Measurements from ENCODE around the gene TCP11L1. TPM values are rescaled to one million over a fixed set of nuclear protein-coding genes. Genes with fewer than 3 reads are reported as not detected.

Gene TCP11L1
- total RNA-seq, 1 experiment from 2014 or later = 23.9 TPM

- ATAC-seq (peak; percentile 69), DNase-seq (ENCODE audit: low read depth, low spot score) (no peak)
- no peaks in the 10 kb centered on the region; the same call in 1 of the 2 replicates for H3K36me3 ChIP-seq (ENCODE audit: control insufficient read depth, insufficient read depth, low read length)
- no peaks in the 10 kb centered on the region for H3K4me1 ChIP-seq (ENCODE audit: control insufficient read depth, insufficient read depth, low read length)
- no peaks in the 10 kb centered on the region for H3K27me3 ChIP-seq (ENCODE audit: control insufficient read depth, insufficient read depth, low read length)
- no peak overlapping the region for H3K27ac ChIP-seq (ENCODE audit: low read length)
- ChIA-PET CTCF (no interaction called here), POLR2A (no interaction called here)
- intact Hi-C loops (cut with micrococcal nuclease; ENCODE audit: unreplicated experiment) = no loop called here
- H3K9me3 ChIP-seq (ENCODE audit: control insufficient read depth, insufficient read depth, low read depth, low read length) = no peaks in the 10 kb centered on the region
- in situ Hi-C loops (cut with HindIII; ENCODE audit: low pct_unique_long_range_greater_than_20kb, low sequenced_read_pairs) = no loop called here
- BruUV-seq (replicated peaks) = no TSS peak
- H3K4me3 ChIP-seq (ENCODE audit: low read depth in 2 of 2, low read length in 2 of 2) = no peak overlapping the region
- TF ChIP-seq POLR2AphosphoS5 (IDR thresholded peaks at IDR 0.05; ENCODE audit: low read depth, low read length) (no peak), CTCF (IDR thresholded peaks at IDR 0.05) (peak; percentile 34; the same call in 1 of the 2 replicates)
These were observed 50.4 kb downstream of the TCP11L1 start for GRCh38 chr11:33089776-33090175.

GRCh38 chr11:33094157-33094556 is 54.8 kb downstream of the TCP11L1 start:
- intact Hi-C loops (cut with micrococcal nuclease; ENCODE audit: unreplicated experiment) (no loop called here), in situ Hi-C loops (cut with HindIII; ENCODE audit: low pct_unique_long_range_greater_than_20kb, low sequenced_read_pairs) (no loop called here)
- Histone ChIP-seq H3K27me3 (ENCODE audit: control insufficient read depth, insufficient read depth, low read length) (no peaks in the 10 kb centered on the region), H3K4me1 (ENCODE audit: control insufficient read depth, insufficient read depth, low read length) (no peaks in the 10 kb centered on the region), H3K36me3 (ENCODE audit: control insufficient read depth, insufficient read depth, low read length) (peaks cover 15% of the 10 kb centered on the region), H3K4me3 (ENCODE audit: low read depth in 2 of 2, low read length in 2 of 2) (no peak overlapping the region), H3K27ac (ENCODE audit: low read length) (no peak overlapping the region), H3K9me3 (ENCODE audit: control insufficient read depth, insufficient read depth, low read depth, low read length) (no peaks in the 10 kb centered on the region)
- BruUV-seq (replicated peaks) = no TSS peak
- ATAC-seq (no peak), DNase-seq (ENCODE audit: low read depth, low spot score) (no peak)
- CTCF ChIA-PET = no interaction called here
- POLR2A ChIA-PET = no interaction called here
- TF ChIP-seq TCF7L2 (IDR thresholded peaks at IDR 0.05; ENCODE audit: low read depth, low read length) (no peak), REST (IDR thresholded peaks at IDR 0.05; ENCODE audit: insufficient read depth in 1 of 2, low read depth in 2 of 2, low read length in 1 of 2) (no peak), SIN3A (IDR thresholded peaks at IDR 0.05; ENCODE audit: borderline replicate concordance, insufficient read depth, low read depth, low read length) (no peak), CTCF (IDR thresholded peaks at IDR 0.05) (no peak), POLR2AphosphoS5 (IDR thresholded peaks at IDR 0.05; ENCODE audit: low read depth, low read length) (no peak)

GRCh38 chr11:33103836-33104235 is 64.5 kb downstream of the TCP11L1 start:
- ChIA-PET CTCF (no interaction called here), POLR2A (no interaction called here)
- H3K27me3 ChIP-seq (ENCODE audit: control insufficient read depth, insufficient read depth, low read length) = no peaks in the 10 kb centered on the region
- BruUV-seq (replicated peaks) = no TSS peak
- in situ Hi-C loops (cut with HindIII; ENCODE audit: low pct_unique_long_range_greater_than_20kb, low sequenced_read_pairs) = no loop called here
- DNase-seq (ENCODE audit: low read depth, low spot score) (no peak), ATAC-seq (no peak)
- H3K36me3 ChIP-seq (ENCODE audit: control insufficient read depth, insufficient read depth, low read length) = peaks cover 16% of the 10 kb centered on the region
- no peak for TF ChIP-seq TCF7L2 (IDR thresholded peaks at IDR 0.05; ENCODE audit: low read depth, low read length)
- TF ChIP-seq CTCF (IDR thresholded peaks at IDR 0.05) = no peak
- TF ChIP-seq POLR2AphosphoS5 (IDR thresholded peaks at IDR 0.05; ENCODE audit: low read depth, low read length) = no peak
- no peak for TF ChIP-seq SIN3A (IDR thresholded peaks at IDR 0.05; ENCODE audit: borderline replicate concordance, insufficient read depth, low read depth, low read length)
- TF ChIP-seq REST (IDR thresholded peaks at IDR 0.05; ENCODE audit: insufficient read depth in 1 of 2, low read depth in 2 of 2, low read length in 1 of 2) = no peak
- no peak overlapping the region for H3K4me3 ChIP-seq (ENCODE audit: low read depth in 2 of 2, low read length in 2 of 2)
- intact Hi-C loops (cut with micrococcal nuclease; ENCODE audit: unreplicated experiment) = no loop called here
- H3K4me1 ChIP-seq (ENCODE audit: control insufficient read depth, insufficient read depth, low read length) = no peaks in the 10 kb centered on the region
- no peak overlapping the region for H3K27ac ChIP-seq (ENCODE audit: low read length)
- H3K9me3 ChIP-seq (ENCODE audit: control insufficient read depth, insufficient read depth, low read depth, low read length) = no peaks in the 10 kb centered on the region

Data from Panc1 (cell line).